Glutamatergic neuron (in vitro differentiated cells): ENCODE data around the gene MRPL28. TPM values are rescaled to one million over a fixed set of nuclear protein-coding genes. Genes with fewer than 3 reads are reported as not detected.

ENCODE experiments used
- DNase-seq: peaks from one replicate; pipeline ENCODE4 v3.0.0; 2022
- H3K27ac Mint-ChIP-seq: one replicate; pipeline ENCODE4 v1.8.0; 2020; ENCODE audit warnings: mild to moderate bottlenecking, mixed read lengths, inconsistent platforms; ENCODE audit not compliant: unreplicated experiment
- H3K27me3 Mint-ChIP-seq: one replicate; pipeline ENCODE4 v1.8.0; 2020; ENCODE audit warnings: mild to moderate bottlenecking, moderate library complexity, mixed read lengths, inconsistent platforms; ENCODE audit not compliant: unreplicated experiment
- H3K36me3 Mint-ChIP-seq: one replicate; pipeline ENCODE4 v1.8.0; 2020; ENCODE audit warnings: mild to moderate bottlenecking, mixed read lengths, inconsistent platforms; ENCODE audit not compliant: unreplicated experiment
- H3K4me1 Mint-ChIP-seq: one replicate; pipeline ENCODE4 v1.8.0; 2020; ENCODE audit warnings: mild to moderate bottlenecking, low read depth, mixed read lengths, inconsistent platforms; ENCODE audit not compliant: unreplicated experiment
- H3K4me3 Mint-ChIP-seq: one replicate; pipeline ENCODE4 v1.8.0; 2020; ENCODE audit warnings: mild to moderate bottlenecking, mixed read lengths, inconsistent platforms; ENCODE audit not compliant: unreplicated experiment
- H3K9me3 Mint-ChIP-seq: one replicate; pipeline ENCODE4 v1.8.0; 2020; ENCODE audit warnings: mild to moderate bottlenecking, moderate library complexity, mixed read lengths, inconsistent platforms; ENCODE audit not compliant: unreplicated experiment
- total RNA-seq: library from RNA; stranded (reverse); fragmentation: NEBNext Ultra II Directional; extraction: Animal tissue kit (Norgen Biotek cat#: 25700); gene quantifications from one replicate; pipeline ENCODE4 v1.2.1, GENCODE V29; 2021; ENCODE audit not compliant: unreplicated experiment
- TF ChIP-seq, protein P1 (sequence below): fragments of 200-600 bp; sonication (generic); IDR thresholded peaks from one replicate; pipeline ENCODE4 v1.5.0; 2021; ENCODE audit not compliant: partially characterized antibody, unreplicated experiment

Gene MRPL28
- total RNA-seq, 1 donor from 2014 or later = 69.6 TPM

DNA sequence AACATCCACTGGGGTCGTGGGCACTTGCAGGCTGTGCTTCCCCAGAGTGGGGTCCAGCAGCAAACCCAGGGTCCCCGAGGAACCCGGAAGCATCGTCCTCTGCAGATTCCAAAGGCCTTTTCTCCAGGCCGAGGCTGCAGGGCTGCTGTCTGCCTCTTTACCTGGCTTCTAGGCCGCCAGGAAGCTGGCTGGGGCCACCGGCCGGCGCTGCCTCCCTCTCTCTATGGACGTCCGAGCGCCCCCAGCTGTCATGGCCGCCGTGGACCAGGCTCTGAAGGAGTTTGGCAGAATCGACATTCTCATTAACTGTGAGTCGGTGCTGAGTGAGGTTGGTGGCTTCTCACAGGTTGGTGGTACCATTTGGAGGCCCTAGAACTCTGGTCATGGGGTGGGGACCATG is 36.9 kb upstream of the MRPL28 start:
- DNase-seq = no peak
- Mint-ChIP-seq H3K36me3 (no peaks in the 10 kb centered on the region), H3K4me1 (peaks cover 5% of the 10 kb centered on the region), H3K27ac (no peak overlapping the region), H3K4me3 (no peak overlapping the region), H3K27me3 (no peaks in the 10 kb centered on the region), H3K9me3 (peaks cover 3% of the 10 kb centered on the region)
- TF ChIP-seq, protein P1, sequence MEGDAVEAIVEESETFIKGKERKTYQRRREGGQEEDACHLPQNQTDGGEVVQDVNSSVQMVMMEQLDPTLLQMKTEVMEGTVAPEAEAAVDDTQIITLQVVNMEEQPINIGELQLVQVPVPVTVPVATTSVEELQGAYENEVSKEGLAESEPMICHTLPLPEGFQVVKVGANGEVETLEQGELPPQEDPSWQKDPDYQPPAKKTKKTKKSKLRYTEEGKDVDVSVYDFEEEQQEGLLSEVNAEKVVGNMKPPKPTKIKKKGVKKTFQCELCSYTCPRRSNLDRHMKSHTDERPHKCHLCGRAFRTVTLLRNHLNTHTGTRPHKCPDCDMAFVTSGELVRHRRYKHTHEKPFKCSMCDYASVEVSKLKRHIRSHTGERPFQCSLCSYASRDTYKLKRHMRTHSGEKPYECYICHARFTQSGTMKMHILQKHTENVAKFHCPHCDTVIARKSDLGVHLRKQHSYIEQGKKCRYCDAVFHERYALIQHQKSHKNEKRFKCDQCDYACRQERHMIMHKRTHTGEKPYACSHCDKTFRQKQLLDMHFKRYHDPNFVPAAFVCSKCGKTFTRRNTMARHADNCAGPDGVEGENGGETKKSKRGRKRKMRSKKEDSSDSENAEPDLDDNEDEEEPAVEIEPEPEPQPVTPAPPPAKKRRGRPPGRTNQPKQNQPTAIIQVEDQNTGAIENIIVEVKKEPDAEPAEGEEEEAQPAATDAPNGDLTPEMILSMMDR = no peak

DNA sequence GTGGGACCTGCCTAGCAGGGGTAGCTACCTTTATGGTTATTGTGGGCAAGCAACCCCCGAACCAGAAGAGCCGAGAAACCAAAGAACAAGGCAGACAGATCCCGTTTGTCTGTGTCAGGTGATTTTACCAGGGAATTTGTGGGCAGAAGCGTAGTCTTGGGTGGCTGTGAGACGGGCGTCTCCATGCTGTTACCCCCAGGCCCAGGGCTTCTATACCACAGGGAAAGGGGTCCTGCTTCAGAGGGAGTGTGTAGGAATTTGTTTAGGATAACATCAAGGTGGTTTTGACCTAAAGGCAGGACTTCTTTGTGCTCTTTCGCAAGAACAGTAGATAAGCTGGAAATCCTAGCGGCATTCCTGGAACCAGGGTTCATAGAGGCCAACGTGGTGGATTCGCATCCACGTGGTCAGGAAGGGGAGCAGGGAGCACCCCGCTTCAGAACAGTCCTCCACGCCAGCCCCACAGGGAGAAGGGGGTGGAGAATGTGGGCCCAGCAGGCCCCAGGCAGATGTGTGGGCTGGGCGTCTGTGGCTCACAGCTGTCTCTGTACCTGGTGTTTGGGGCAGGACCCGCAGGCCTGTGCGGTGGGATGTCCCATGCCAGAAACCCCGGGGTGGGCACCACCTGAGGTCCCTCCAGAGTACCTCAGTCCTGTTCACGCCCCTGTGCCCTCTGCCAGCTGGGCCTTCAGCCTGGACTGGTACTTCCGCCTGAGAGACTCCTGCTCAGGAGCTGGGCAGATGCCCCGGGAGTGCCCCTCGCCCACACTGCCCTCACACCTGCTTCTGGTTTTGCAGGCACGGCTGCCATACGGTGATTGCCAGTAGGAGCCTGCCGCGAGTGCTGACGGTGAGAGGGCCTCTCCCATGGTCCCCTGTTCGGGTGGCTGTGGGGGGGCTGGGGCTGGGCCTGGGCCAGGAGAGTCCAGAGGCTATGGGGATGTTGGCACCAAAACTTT is 35.5 kb upstream of the MRPL28 start:
- peaks cover 5% of the 10 kb centered on the region for H3K4me1 Mint-ChIP-seq
- no peak for DNase-seq
- TF ChIP-seq, protein P1 = no peak
- H3K27ac Mint-ChIP-seq = no peak overlapping the region
- H3K4me3 Mint-ChIP-seq = no peak overlapping the region
- no peaks in the 10 kb centered on the region for H3K36me3 Mint-ChIP-seq
- peaks cover 6% of the 10 kb centered on the region for H3K9me3 Mint-ChIP-seq
- H3K27me3 Mint-ChIP-seq = no peaks in the 10 kb centered on the region

DNA sequence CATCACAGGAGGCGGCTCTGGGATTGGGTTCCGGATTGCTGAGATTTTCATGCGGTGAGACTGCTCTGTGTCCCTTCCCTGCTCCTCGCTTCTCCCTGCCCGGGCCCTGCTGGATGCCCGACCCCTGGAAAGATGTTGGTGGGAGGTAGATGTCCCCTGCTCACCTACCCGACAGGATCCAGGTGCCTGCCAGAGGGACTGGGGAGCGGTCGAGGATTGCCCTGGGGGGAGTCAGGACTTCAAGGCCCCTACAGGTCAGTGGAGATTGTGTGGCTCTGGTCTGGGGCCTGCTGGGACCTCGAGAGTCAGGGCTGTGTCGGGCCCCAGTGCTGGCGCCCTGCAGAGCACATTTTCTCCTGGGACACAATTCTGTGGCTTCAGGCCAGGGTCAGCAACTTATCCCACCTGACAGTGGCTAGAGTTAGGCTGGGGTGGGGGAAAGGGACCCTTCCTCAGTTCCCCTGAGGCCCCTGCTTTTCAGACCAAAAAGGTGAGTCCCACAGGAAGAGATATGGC is 34.7 kb upstream of the MRPL28 start:
- H3K36me3 Mint-ChIP-seq = no peaks in the 10 kb centered on the region
- no peak overlapping the region for H3K27ac Mint-ChIP-seq
- H3K4me3 Mint-ChIP-seq = no peak overlapping the region
- TF ChIP-seq, protein P1 = no peak
- DNase-seq = no peak
- H3K9me3 Mint-ChIP-seq = peaks cover 8% of the 10 kb centered on the region
- peaks cover 10% of the 10 kb centered on the region for H3K4me1 Mint-ChIP-seq
- H3K27me3 Mint-ChIP-seq = peaks cover 4% of the 10 kb centered on the region

DNA sequence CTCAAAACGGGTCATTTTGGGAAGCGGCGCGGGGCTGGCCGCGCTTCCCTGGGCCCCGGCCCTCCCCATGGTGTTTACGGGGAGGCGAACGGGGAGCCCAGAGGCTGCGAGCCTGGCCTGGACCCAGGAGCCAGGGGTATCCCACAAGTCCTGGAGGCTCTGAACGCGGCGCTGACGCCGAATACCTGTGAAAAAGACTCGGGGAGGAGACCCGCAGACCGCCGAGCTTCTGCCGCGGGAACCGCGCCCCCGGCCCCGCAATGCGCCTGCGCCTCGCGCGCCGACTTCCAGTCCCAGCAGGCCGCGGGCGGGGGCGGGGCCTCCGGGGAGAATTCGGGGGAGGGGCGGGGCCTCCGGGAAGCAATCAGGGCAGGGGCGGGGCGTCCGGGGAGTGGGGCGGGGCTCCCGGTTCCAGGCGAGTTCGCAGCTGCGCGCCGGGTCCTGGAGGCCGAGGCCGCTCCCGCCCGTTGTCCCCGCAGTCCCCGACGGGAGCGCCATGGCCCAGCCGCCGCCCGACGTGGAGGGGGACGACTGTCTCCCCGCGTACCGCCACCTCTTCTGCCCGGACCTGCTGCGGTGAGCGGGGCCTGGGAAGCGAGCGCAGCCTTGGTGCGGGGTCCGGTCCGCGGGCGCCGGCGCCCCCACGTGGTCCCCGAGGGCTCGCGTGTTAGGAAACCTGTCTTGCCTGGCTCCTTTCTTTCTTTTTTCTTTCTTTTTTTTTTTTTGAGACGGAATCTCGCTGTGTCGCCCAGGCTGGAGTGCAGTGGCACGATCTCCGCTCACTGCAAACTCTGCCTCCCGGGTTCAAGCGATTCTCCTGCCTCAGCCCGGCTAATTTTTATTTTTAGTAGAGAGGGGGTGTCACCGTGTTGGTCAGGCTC is 31.4 kb upstream of the MRPL28 start, which contains the start of gene DECR2:
TSS of gene DECR2 (plus strand) at position 418 of the 881 bp plus-strand sequence. CDS start at position 497, 79 bp downstream.
- TF ChIP-seq, protein P1 = peak; percentile 38
- DNase-seq = peak; percentile 99
- H3K27me3 Mint-ChIP-seq = peaks cover 7% of the 10 kb centered on the region
- H3K36me3 Mint-ChIP-seq = no peaks in the 10 kb centered on the region
- H3K27ac Mint-ChIP-seq = peak within 1 kb of the TSS; percentile 80
- peaks cover 6% of the 10 kb centered on the region for H3K9me3 Mint-ChIP-seq
- H3K4me1 Mint-ChIP-seq = peaks cover 7% of the 10 kb centered on the region
- peak within 1 kb of the TSS; percentile 83 for H3K4me3 Mint-ChIP-seq
